ENCODE data around the gene COX6A1. TPM values are rescaled to one million over a fixed set of nuclear protein-coding genes. Genes with fewer than 3 reads are reported as not detected.
A peak's percentile ranks its signal among the peaks of the same experiment; 100 is the strongest.

COX6A1 gene
- total RNA-seq, 1 donor from 2014 or later: 230 TPM

DNA sequence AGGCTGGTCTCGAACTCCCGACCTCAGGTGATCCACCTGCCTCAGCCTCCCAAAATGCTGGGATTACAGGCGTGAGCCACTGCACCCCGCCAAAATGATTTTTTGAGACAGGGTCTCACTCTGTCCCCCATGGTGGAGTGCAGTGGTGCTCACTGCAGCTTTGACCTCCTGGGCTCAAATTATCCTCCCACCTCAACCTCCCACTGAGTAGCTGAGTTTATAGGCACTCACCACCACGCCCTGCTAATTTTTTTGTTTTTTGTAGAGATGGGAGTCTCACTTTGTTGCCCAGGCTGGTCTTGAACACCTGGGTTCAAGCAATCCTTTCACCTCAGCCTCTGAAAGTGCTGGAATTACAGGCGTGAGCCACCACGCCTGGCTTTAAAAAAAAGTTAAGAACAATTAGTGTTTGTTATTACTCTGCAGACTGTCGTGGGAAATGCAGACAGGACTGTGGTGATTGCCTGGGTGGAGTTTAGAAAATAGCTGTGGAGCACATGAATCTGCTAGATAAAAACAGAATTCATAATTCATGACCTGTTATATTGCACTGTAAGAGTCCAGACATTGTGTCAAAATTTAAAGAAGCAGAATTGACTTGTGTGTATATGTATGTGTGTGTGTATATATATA, 9.2 kb upstream of the COX6A1 start:
- Mint-ChIP-seq H3K4me3 (no peak overlapping the region), H3K27ac (no peak overlapping the region), H3K27me3 (ENCODE audit: low read depth) (no peaks in the 10 kb centered on the region), H3K4me1 (peaks cover 2% of the 10 kb centered on the region), H3K9me3 (no peaks in the 10 kb centered on the region), H3K36me3 (no peaks in the 10 kb centered on the region)
- no peak for TF ChIP-seq CTCF (IDR thresholded peaks at IDR 0.05; ENCODE audit: unreplicated experiment)
- DNase-seq (ENCODE audit: low spot score in 2 of 2, unreplicated experiment in 2 of 2): no peak

GRCh38 chr12:120429368-120429767, 8.5 kb upstream of the COX6A1 start:
- no peak overlapping the region for H3K4me3 Mint-ChIP-seq
- H3K36me3 Mint-ChIP-seq: no peaks in the 10 kb centered on the region
- no peak for TF ChIP-seq CTCF (IDR thresholded peaks at IDR 0.05; ENCODE audit: unreplicated experiment)
- peaks cover 2% of the 10 kb centered on the region for H3K4me1 Mint-ChIP-seq
- no peak overlapping the region for H3K27ac Mint-ChIP-seq
- no peaks in the 10 kb centered on the region for H3K9me3 Mint-ChIP-seq
- H3K27me3 Mint-ChIP-seq (ENCODE audit: low read depth): no peaks in the 10 kb centered on the region
- DNase-seq (ENCODE audit: low spot score in 2 of 2, unreplicated experiment in 2 of 2): no peak

GRCh38 chr12:120432772-120433525, 5.0 kb upstream of the COX6A1 start:
- no peaks in the 10 kb centered on the region for H3K9me3 Mint-ChIP-seq
- no peak for DNase-seq (ENCODE audit: low spot score in 2 of 2, unreplicated experiment in 2 of 2)
- H3K4me1 Mint-ChIP-seq: peaks cover 8% of the 10 kb centered on the region
- H3K27ac Mint-ChIP-seq: no peak overlapping the region
- H3K36me3 Mint-ChIP-seq: no peaks in the 10 kb centered on the region
- TF ChIP-seq CTCF (IDR thresholded peaks at IDR 0.05; ENCODE audit: unreplicated experiment): no peak
- H3K27me3 Mint-ChIP-seq (ENCODE audit: low read depth): no peaks in the 10 kb centered on the region
- H3K4me3 Mint-ChIP-seq: no peak overlapping the region

- Mint-ChIP-seq H3K4me3 (peak overlapping the region; percentile 92), H3K36me3 (peaks cover 2% of the 10 kb centered on the region), H3K27me3 (ENCODE audit: low read depth) (no peaks in the 10 kb centered on the region), H3K27ac (peak overlapping the region; percentile 83), H3K4me1 (peaks cover 19% of the 10 kb centered on the region), H3K9me3 (no peaks in the 10 kb centered on the region)
- TF ChIP-seq CTCF (IDR thresholded peaks at IDR 0.05; ENCODE audit: unreplicated experiment): no peak
- DNase-seq (ENCODE audit: low spot score in 2 of 2, unreplicated experiment in 2 of 2): no peak
Observed at GRCh38 chr12:120438495-120439198, 734 bp downstream of the COX6A1 start.

GRCh38 chr12:120439646-120440247, 1.8 kb downstream of the COX6A1 start:
- Mint-ChIP-seq H3K9me3 (no peaks in the 10 kb centered on the region), H3K27me3 (ENCODE audit: low read depth) (no peaks in the 10 kb centered on the region), H3K4me3 (peak overlapping the region; percentile 39), H3K4me1 (peaks cover 20% of the 10 kb centered on the region), H3K27ac (no peak overlapping the region), H3K36me3 (peaks cover 2% of the 10 kb centered on the region)
- TF ChIP-seq CTCF (IDR thresholded peaks at IDR 0.05; ENCODE audit: unreplicated experiment): peak; percentile 44
- peak; percentile 44 to 66 for DNase-seq (ENCODE audit: low spot score in 2 of 2, unreplicated experiment in 2 of 2)

Measured in mesothelial cell of epicardium (in vitro differentiated cells).